Stimulated activated naive CD4-positive, alpha-beta T cell (primary cell): ENCODE data around the gene ARL4D.

Experiments
- DNase-seq, 6 experiments: peaks; one replicate each; lab custom pipeline; 2025; lab: John Stamatoyannopoulos, UW

The ARL4D gene

DNA sequence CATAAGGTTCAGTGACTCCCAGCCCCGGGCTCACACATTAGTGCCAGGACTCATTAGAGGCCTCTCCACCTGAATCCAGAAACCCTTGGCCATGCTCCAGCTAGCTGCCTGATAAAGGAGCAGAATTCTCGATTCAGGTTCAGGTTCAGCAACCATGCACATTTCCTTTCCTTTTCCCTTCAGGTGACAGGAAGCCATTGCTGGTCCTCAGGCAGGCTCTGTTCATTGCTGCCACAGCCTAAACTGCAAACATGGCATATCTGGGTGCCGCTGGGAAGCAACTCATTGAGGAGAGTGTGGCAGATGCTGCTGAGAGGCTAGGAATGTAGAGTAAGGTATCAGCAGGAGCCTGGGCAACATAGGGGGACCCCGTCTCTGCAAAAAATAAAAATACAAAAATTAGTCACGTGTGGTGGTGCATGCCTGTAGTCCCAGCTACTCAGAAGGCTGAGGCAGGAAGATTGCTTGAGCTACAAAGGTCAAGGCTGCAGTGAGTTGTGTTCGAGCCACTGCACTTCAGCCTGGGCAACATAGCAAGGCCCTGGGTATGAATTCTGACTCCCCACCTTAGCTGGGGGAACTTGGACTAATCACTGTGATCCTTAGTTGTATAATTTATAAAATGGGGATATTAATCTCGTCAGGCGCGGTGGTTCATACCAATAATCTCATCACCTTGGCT, 28.7 kb downstream of the ARL4D start:
- no peak for DNase-seq

DNA sequence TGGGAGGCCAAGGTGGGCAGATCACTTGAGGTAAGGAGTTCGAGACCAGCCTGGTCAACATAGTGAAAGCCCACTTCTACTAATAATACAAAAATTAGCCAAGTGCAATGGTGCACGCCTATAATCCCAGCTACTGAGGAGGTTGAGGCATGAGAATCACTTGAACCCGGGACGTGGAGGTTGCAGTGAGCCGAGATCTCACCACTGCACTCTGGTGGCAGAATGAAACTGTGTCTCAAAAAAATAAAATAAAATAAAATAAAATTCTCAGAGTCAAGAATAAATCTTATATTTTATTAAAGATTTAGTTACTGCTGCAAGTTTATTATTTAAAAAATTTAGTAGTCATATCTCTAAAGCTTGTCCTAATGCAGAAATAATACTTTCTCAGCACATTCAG, 29.7 kb downstream of the ARL4D start:
- no peak for DNase-seq

DNA sequence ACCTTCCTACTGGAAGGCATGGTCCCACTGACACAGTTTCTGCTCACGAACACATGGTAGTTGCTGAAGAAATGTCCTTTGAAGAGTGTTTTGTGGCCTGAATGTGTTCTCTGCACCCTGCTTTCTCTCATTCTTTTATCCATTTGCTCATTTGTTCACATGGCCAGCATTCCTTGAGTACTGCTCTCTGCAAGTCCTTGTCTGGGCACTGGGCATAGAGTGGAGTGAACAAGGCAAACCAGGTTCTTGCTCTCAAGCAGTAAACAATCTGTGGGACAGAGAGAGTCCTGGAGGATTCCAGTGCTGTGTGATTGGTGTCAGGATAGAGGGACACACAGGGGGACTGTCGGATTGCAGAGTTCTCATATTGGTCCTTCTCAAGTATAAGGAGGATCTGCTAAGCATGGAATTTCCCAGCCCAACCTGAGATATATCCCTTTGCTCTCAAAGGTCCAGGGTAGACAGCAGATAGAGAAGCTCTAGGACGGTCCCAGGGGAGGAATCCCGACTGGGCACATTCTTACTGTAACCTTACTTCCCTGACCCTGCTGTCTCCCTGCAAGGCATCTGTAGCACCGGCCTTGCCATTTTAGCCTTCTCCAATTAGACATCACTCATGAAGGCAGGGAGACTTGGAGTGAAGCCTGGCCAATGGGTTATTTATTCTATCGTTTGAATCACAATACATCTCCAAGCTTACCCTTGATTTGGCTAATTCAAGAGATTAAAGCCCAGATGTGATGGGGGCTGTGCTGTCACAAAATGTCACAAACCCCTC, 32.3 kb downstream of the ARL4D start:
- no peak for DNase-seq

GRCh38 chr17:43431714-43432523, 33.1 kb downstream of the ARL4D start:
- DNase-seq, result no peak

DNA sequence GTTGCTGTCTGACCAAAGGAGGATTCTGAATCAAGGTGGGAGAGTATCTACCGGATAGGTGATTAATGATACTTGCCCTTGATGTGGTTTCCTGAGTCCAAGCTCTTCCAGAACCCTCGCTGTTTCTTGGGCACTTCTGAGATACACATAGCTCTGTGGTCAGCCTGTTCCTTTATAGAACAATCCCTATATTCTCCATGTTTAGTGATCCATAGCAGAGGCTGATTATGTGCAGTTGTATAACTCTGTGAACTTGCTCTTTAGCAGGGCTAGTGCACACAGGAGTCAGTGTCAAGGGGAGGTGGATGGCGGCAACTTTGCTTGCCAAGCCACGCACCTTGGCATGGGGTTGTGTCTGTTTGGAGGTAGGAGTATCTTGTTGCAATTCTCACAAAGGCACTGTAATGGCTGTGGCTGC, 36.1 kb downstream of the ARL4D start:
- no peak for DNase-seq

DNA sequence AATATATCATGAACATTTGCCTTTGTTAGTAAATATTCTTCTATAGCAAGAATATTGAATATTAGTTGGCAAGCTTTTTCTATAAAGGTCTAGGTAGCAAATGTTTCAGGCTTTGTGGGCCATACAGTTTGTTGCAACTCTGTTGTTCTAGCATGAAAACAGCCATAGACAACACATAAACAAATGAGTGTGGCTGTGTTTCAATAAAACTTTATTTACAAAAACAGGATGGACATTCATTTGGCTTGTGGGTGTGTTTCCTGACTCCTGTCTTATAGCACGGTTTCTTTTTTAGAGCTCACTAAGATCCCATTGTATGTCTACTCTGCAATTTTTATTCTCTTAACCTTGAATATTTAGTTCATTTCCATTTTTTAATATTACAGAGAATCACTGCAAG, 39.0 kb downstream of the ARL4D start:
- no peak for DNase-seq

GRCh38 chr17:43438626-43439025, 39.8 kb downstream of the ARL4D start:
- DNase-seq, result no peak

DNA sequence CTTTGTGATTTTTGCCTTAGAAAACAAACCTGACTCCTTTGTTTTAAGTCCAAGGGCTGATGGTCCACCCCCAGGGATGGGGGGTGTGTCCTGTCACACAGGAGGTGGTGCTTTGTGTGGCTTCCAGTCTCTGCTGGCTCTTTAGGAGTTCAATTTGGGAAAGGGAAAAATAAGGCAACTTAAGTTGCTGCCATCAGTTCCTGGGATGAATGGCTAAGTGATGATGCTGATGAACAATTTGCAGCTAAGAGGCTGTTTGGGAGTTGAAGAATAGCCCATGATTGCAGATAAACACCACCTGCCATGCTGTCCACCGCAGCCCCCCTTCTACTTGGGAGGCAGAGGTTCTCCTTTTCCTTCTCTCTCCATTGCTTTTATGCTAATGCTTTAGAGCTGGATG, 40.2 kb downstream of the ARL4D start:
- DNase-seq, result no peak

DNA sequence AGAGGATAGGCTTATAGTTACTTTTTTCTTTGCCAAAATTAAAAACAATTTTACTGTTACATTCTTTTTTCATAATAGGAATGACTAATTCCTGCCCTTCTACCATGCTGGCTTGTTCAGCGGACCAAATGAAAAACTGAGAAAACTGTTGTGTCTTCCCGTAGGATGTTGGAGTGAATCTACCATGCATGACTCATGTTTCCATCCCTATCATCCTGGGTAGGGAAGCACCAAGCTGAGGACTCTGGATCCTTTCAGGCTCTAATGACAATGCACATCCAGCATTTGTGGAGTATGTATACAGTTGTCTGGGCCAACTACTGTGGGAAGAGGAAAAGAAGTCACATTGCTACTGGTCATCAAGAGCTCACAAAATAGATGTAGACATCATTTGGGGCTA, 43.9 kb downstream of the ARL4D start:
- DNase-seq, result no peak

DNA sequence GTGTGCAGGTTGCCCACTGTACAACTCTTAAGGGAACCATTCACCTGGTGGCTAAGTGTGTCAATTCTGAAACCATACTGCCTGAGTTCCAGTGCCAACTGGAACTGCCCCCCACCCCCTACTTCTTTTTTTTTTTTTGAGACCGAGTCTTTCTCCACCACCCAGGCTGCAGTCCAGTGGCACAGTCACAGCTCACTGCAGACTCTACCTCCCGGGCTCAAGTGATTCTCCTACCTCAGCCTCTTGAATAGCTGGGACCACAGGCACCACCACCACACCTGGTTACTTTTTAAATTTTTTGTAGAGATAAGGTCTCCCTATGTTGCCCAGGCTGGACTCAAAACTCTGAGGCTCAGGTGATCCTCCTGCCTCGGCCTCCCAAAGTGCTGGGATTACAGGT, 44.6 kb downstream of the ARL4D start:
- no peak for DNase-seq

DNA sequence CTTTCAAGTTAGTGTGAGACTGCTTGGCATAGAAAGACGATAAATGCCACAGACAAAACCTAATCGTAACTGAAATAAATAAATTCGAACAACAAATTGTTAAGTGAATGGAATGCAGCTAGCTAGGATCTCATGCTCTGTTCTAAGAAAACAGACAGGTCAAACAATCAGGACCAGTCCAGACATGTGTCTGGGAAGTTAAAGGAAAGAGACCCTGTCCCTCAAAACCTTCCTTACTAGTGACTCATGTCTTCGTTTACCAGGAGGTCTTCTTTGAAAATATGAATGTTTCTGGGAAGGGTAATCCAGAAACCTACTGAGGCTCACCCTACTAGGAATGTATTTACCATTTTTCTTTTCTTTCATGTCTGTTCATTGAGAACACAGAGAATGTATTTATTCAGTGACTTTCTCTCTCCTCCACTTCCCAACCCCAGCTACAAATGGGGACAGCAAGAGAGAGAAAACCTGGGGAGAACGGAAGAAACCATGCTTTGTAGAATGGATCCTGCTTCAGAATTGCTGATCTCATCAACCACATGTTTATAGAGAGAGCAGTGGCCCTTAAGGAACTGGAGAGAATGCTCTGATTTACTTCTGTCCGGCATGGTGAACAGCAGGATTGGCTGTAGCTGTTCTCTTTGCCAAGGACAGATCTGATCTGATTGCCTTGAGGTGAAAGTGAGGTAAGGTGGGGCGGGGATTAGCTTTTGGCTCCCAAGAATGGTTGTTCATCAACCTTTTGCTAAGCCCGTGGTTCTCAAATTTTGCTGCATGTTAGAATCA, 45.6 kb downstream of the ARL4D start:
- no peak for DNase-seq

GRCh38 chr17:43445009-43445589, 46.3 kb downstream of the ARL4D start:
- DNase-seq, result no peak

GRCh38 chr17:43446773-43447172, 48.0 kb downstream of the ARL4D start:
- no peak for DNase-seq

- DNase-seq, result no peak
Observed at GRCh38 chr17:43448720-43449469, 50.1 kb downstream of the ARL4D start.

GRCh38 chr17:43449470-43450248, 50.9 kb downstream of the ARL4D start:
- DNase-seq, result no peak
